ENCODE measurements around the gene F10.
"Not testable (repeated sequence)": the region's sequence is repeated elsewhere in the genome, so short reads cannot be mapped to it uniquely, and the experiment has no call there.

F10 gene

DNA sequence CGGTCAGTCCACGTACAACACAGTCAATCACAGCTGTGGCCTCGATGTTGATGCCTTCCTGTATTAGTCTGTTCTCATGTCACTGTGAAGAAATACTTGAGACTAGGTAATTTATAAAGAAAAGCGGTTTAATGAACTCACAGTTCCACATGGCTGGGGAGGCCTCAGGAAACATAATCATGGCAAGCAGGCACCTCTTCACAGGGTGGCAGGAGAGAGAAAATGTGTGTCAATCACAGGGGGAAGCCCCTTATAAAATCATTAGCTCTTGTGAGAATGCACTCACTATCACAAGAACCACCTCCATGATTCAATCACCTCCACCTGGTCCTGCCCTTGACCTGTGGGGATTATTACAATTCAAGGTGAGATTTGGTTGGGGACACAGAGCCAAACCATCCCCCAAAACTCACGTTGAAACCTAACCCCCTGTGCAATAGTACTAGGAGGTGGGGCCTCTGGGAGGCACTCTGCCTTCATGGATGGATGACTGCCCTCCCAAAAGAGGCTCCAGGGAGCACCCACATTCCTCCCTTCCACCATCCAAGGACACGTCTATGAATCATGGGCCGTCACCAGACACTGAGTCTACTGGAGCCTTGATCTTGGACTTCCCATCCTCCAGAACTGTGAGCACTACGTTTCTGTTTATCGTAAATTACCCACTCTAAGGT is 33.5 kb downstream of the F10 start:
- DNase-seq: no peak

DNA sequence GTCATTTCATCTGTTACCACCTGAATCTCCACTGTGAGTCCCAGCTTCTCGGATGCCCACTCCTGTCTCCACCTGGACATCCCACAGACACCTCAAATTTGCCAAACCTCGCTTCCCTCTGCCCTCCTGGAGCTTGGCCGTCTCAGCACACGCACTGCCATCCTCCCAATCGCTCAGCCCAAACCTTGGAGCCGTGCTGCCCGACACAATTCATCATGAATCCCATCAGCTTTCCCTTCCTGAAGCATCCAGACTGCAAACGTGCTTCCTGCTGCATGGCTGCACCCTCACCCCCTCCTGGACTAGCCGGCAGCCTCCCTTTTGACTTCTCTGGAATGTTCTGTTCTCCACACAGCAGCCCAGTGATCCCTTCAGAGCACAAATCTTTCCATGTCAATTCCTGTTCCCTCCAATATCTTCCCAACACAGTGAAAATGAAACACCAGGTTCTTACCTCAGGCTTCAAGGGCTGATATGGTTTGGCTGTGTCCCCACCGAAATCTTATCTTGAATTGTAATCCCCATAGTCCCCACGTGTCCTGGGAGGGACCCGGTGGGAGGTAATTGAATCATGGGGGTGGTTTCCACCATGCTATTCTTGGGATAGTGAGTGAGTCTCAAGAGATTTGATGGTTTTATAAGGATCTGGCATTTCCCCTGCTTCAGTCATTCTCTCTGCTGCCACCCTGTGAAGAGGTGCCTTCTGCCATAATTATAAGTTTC is 34.8 kb downstream of the F10 start:
- no peak for DNase-seq

DNA sequence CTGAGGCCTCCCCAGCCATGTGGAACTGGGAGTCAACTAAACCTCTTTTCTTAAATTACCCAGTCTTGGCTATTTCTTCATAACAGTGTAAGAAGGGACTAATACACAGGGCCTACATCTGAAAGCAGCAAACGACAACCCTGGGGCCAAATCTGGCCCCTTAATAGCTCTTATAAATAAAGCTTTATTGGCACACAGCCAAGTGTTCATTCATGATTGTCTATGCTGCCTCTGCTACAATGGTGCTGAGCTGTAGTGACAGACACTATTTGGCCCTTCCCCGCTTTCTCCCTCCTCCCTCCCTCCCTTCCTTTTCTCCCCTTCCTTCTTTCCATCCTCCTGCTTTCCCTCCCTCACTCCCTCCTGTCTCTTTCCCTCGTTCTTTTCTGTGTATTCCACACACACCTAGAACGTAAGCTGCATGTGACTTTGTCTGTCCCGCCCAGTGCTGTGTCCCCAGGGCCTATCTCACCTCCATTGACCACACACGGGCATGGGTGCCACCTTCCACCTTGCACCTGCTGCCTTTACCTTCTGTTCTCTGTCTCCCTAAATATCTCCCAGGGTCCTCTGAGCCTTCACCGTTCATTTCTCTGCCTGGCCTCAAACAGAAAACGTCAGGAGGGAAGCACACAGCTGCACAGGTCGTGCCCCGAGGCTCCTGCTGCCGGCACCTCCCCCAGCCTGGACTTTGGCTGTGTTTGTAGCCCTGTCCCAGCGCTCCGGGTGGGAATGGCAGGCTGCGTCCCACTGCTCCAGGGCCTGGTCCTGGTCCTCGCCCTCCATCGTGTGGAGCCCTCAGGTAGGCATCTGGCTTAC is 35.5 kb downstream of the F10 start, which contains the start of gene PROZ:
Gene PROZ (plus strand): TSS at position 720 of the 819 bp plus-strand sequence. CDS start 13 bp downstream, at position 733.
- DNase-seq: no peak

DNA sequence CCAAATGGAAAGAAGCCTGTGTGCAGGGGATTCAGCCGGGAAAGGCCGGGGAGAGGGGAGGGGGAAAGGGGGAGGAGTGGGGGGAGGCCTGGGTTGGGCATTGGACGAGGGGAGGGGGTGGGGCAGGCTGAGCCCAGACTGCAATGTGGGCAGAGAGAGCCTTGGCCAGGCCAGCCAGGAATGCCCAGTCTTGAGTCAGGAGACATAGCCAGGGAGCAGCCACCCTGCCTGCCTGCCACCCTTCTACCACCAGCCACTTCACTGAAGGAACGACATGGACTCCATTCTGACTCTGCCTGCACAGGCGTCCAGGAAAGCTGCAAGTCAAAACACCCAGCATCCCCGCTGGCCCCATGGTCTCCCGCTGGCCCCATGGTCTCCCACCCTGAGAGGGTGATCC is 36.3 kb downstream of the F10 start:
- no peak for DNase-seq

DNA sequence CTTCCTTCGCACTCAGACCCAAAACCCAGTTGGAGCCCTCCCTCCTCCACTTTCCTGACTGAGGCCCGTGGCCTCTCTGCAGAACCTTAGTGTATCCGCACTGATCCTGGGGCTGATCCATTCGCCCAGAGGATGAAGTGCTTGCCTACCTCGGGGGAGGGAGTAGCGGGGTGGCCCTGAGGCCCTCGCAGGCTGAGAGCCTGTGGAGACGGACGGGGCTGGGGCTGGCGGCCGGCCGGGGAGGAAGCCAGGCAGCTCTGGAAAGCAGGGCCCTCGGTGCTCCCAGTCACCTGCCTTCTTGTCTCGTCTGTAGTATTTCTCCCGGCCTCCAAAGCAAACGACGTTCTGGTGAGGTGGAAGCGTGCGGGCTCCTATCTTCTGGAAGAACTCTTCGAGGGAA is 37.1 kb downstream of the F10 start:
- no peak for DNase-seq

DNA sequence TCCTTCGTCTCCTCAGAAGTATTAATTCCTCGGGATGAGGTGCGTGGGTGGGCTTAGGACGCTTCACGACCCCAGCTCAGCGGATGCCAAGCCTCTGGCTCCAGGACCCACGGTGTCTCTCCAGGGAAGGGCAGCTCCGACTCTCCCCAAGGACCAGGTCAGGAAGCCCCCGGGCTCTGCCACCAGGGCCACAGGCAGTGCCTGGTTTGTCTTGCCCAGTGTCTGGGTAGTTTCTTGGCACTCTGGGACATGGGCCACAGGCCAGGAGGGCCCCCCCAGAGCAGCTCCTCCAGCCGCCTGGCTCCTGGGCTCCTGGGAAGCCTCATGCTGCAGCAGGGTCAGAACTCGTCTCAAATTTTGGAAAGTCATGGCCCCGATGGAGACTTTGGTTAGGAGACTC is 38.4 kb downstream of the F10 start:
- no peak for DNase-seq

DNA sequence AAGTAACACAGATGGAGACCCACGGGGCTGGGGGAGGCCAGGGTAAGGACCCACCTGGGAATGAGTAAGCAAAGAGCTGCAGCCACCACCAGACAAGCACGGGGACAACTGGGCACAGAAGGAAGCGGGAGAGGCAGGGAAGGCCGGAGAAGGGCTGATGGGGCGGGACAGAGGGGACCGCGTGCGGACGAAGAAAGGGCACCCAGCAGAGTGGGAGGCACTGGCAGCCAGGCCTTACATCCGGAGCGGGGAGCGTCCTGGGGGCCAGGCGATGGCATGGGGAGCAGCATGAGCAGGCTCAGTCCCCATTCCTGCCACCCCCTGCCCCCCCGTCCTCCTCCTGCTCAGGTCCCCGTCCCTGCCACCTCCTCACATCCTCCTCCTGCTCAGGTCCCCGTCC is 38.8 kb downstream of the F10 start:
- peak; percentile 10 for DNase-seq

DNA sequence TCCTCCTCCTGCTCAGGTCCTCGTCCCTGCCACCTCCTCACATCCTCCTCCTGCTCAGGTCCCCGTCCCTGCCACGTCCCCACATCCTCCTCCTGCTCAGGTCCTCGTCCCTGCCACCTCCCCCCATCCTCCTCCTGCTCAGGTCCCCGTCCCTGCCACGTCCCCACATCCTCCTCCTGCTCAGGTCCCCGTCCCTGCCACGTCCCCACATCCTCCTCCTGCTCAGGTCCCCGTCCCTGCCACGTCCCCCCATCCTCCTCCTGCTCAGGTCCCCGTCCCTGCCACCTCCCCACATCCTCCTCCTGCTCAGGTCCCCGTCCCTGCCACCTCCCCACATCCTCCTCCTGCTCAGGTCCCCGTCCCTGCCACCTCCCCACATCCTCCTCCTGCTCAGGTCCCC is 39.4 kb downstream of the F10 start:
- DNase-seq: not testable (repeated sequence)

DNA sequence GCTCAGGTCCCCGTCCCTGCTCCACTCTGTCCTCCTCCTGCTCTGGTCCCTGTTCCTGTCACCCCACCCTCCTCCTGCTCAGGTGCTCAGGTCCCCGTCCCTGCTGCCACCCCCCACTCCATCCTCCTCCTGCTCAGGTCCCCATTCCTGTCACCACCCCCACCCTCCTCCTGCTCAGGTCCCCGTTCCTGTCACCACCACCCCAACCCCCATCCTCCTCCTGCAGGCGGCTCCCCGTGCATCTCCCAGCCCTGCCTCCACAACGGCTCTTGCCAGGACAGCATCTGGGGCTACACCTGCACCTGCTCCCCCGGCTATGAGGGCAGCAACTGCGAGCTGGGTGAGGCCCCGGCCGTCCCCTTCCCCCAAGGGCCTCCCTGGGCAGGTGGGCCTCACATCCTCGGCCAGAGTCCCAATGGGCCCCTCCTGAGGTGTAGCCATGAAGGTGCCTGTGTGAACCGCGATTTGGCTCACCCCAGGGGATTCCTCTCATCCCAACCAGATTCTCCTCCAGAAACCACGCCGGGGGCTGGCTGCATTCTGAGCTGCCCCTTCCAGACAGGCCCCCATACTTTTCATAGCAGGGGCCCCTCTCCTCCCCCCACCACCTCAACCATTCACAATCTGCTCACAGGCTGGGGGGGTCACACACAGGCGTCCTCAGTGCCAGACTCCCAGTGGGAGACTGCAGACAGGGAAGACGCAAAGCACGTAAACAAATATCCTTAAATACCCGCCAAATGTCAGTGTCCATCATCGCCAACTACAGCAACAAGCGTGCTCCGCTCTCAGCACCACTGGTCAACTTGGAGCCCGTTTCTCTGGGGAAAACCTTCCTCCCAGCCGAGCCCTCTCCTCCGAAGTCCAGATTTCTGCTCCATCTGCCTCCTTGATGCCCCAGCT is 40.4 kb downstream of the F10 start:
- peak; percentile 48 for DNase-seq

DNA sequence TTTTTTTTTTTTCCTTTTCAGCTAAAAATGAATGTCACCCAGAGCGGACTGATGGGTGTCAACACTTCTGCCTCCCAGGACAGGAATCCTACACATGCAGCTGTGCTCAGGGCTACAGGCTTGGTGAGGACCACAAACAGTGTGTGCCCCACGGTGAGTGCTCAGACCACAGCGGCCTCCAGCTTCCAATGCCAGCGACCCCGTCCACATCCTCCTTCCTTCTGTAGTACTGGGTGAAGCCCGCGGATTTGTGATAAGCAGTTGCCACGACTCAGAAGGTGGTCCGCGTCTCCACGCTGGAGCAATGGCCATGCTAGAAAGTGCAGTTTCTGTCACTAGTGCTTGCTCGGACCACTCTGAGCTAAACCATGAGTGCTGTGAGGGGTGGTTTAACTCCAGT is 41.9 kb downstream of the F10 start:
- DNase-seq: no peak

DNA sequence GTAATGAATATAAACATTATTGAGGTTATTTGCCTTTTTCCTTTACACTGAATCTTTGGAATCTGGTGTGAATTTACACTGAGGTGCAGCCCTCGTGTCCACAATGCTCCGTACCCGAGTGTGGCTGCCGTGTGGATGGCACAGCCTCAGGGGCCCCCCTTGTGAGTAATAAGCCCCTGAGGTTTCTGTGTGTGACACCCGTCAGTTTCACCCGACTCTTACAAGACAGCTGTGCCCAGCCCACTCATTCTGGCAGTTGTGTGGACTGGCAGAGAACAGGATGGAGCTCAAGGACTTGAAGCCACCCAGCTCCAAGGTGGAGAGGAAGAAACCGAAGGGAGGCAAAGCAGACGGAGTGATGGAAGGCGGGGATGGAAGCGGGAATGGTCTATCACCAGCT is 43.7 kb downstream of the F10 start:
- DNase-seq: no peak

DNA sequence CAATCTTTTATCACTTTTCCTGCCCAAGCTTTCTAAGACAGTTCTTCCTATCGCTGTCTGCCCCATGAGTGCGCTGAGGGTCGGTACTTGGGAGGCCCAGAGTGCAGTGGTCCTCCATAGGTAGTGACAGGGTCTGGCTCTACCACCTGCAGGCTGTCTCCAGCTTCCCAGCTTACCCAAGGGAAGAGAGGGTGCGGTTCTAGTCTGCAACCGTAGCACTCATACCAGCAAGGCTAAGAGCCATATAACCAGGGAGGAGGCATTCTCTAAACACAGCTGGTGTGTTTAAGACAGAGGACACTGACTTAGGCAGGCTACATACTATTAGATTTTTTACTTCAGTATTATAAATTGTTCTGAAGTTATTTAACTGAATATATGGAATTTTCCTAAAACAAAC is 44.1 kb downstream of the F10 start:
- no peak for DNase-seq

DNA sequence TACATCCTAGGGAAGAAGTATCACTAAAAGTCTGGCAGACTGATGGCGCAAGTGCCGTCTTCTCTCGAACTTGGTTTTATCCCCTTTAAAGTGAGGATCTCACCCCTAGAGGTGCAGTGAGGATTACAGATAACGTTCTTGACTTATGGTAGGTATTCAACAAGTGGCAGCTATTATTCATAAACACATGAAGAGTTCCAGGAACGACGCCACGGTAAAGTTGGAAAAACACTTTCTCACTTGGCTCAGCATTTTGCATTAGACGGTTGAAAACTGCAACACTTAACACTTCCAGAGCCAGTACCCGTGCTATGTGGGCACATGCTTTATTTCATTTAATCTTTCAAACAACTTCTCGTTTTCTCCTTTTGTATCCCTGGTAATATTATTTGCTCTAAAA is 44.6 kb downstream of the F10 start:
- DNase-seq: no peak

DNA sequence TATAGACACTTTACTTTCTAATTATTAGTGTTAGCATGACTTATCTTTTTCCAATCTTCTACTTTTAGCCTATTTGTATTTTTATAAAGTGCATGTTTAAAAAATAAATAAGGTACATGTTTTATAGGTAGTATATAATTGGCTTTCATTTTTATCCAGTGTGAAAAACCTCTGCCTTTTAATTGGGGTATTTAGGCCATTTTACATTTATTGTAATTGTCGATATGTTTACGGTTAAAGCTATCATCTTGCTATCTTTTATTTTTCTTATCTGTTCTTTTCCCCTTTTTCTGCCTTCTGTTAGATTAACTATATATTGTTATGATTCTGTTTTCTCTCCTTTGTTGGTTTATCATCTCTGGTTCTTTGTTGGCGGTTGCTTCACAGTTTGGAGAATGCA is 45.0 kb downstream of the F10 start:
- no peak for DNase-seq

DNA sequence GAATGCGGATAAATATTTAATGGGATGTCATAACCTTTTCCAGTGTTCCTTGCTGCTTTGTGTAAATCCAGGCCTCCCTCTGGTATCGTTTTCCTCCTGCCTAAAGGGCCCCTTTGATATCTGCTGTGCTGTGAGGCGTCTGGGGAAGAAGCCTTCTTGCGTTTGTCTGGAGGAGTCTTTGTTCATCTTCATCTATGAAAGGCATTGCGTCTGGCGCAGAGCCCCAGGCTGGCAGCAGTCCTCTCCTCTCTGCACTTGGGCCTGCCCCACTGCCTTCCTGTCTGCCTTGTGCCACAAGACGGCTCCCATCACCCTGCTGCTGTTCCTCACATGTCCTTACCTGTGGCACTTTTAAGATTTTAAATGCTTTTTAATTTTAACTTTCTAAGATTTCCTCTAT is 45.6 kb downstream of the F10 start:
- DNase-seq: no peak

DNA sequence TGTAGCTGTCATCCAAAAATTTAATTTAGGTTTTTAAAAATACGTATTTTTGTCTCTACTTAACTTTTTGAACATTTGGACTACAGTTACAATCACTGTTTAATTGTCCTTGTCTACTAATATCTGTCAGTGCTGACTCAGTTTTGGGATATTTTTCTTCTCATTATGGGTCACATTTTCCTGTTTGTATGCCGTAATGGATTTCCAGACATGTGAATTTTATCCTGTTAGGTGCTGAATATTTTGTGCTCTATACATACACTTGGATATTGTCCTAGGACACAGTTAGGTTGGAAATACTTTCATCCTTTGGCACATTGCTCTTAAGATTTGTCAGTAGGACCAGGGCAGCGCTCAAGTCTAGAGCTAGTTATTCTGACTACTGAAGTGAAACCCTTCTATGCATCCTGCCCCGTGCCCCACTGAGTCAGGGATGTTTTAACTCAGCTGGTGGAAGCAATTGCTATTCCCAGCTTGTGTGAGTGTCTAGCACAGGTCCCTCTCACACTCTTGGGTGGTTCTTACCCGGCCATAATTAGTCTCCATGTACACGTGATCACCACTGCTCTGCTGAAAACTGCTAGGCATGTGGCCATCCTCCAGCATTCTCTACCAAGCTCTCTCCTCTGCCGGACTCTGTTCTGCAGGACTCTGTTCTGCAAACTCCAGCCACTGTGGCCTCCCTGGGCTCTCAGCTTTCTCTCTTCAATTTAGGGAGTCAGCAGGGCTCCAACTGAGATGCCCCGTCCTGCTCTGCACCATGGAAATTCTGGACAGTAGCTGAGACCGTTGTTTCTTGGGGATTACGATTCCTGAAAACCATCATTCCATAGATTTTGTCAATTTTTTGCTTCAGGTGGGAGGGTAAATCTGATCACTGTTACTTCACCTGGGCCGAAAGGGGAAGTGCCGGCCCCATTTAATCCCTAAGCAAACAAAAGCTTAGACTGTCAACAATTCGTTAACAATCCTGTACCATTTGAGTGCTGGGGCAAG is 47.0 kb downstream of the F10 start:
- DNase-seq: no peak

DNA sequence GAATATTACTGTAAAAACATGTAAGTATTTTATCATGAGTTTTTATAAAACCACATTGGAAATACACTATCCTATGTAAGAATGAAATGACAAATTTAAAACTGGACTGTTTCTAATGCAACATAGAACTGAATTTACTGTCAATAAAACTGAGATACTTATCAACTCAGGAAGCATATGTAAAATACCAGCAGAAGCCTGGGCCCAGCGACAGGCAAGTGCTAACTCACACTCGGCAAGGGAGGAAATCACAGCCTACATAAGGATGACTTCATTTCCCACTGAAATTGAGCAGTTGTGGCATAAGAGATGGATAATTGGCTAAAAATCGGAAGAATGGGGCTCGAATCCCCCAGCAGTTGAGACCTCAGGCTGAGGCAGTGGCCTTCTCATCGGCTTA is 47.9 kb downstream of the F10 start:
- no peak for DNase-seq

DNA sequence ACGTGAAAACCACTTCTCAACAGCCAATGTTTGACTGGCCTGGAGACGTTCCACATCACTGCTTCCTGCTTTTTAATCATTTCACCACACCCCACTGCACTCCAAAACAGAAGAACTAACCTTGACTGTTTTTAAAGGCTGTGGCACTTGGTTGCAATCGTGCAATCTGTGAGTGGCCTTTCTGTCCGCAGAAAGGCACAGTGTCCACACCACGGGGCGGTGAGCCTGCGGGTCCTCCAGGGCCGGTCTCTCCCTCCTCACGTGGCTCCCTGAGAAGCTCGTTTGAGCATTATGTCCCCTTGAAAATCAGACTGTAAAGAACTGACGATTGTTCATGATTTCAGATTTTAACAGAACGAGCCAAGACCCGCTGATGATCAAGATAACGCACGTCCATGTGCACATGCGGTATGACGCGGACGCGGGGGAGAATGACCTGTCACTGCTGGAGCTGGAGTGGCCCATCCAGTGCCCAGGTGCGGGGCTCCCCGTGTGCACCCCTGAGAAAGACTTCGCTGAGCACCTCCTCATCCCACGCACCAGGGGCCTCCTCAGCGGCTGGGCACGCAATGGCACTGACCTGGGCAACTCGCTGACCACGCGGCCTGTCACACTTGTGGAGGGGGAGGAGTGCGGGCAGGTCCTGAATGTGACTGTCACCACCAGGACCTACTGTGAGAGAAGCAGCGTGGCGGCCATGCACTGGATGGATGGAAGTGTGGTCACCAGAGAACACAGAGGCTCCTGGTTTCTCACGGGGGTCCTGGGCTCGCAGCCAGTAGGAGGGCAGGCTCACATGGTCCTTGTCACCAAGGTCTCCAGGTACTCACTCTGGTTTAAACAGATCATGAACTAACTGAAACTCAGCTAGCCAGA is 48.9 kb downstream of the F10 start:
- no peak for DNase-seq

DNA sequence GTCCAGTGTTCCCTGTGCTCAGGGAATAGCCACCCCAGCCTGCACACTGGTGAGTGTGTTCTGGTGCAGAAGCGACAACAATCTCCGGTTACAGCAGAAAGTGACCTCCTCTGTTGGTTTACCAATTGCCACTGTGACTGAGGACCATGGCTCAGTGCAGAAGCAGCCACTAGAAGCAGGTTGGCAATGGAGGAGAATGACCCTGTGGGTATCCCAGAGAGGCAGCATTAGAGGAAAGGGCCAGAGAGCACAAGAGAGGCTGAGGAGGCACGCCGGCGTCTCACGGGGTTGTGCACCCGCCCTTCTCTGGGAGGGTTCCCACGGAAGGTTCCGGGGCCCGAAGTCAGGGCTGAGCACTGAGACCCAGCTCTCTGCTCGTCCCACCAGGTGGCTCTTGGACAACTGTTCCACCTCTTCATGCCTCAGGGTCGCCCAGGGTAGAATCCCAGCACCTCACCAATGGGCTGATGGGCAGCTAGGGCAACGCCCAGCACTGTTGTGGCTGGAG is 49.9 kb downstream of the F10 start:
- no peak for DNase-seq

DNA sequence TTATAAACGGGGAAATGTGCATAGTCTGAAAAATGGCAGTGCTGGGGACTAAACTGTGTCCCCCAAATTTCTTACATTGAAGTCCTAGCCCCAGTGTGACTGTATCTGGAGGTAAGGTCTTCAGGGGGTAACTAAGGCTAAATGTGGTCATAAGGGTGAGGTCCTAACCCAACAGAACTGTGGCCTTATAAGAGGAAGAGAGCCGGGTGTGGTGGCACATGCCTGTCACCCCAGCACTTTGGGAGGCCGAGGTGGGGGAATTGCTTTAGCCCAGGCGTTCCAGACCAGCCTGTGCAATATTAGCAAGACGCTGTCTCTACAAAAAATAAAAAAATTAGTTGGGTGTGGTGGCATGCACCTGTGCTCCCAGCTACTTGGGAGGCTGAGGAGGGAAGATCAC is 53.7 kb downstream of the F10 start:
- DNase-seq: no peak

Measured in COR-L47 (cell line).